IMR-90 (cell line): Measurements from ENCODE around the gene LRRC8B. TPM values are rescaled to one million over a fixed set of nuclear protein-coding genes. Genes with fewer than 3 reads are reported as not detected.

ENCODE experiments used
- ATAC-seq: fragments of 200-7000 bp; cut with Tn5 transposase; 2 replicates; pipeline ENCODE4 v1.9.1; 2020; ENCODE audit warnings: low read depth, mild to moderate bottlenecking, moderate library complexity
- BruUV-seq: library from RNA; stranded (reverse); fragments of 400-500 nt; replicated peaks from 2 replicates; lab custom pipeline; 2021; lab: Mats Ljungman, UMichigan
- CTCF ChIA-PET: fragments of 300-600 bp; formaldehyde crosslinking; extraction: SDS; loops from one replicate; lab custom pipeline; 2021; ENCODE audit warnings: antibody characterized with exemption; lab: Yijun Ruan, JAX
- POLR2A ChIA-PET: fragments of 300-600 bp; sonication (Branson Sonifier 250); formaldehyde crosslinking; loops from one replicate; lab custom pipeline; 2022; ENCODE audit warnings: antibody characterized with exemption; ENCODE audit not compliant: unreplicated experiment; lab: Charles Lee
- DNase-seq: peaks from one replicate; pipeline ENCODE4 v3.0.0; 2013
- H2AFZ ChIP-seq: replicated peaks from 2 replicates; pipeline ENCODE3; 2013; ENCODE audit warnings: low read length, mild to moderate bottlenecking; ENCODE audit not compliant: poor library complexity
- H2AK5ac ChIP-seq: 2 replicates; pipeline ENCODE4 v1.6.1; 2013; ENCODE audit warnings: low read depth, low read length, inconsistent platforms
- H2AK9ac ChIP-seq: replicated peaks from 2 replicates; pipeline ENCODE3; 2013; ENCODE audit warnings: mild to moderate bottlenecking, low read depth, low read length, moderate library complexity; ENCODE audit not compliant: poor library complexity
- H2BK120ac ChIP-seq: 2 replicates; pipeline ENCODE4 v1.6.1; 2013; ENCODE audit warnings: low read depth, low read length, inconsistent platforms
- H2BK15ac ChIP-seq: 3 replicates; pipeline ENCODE4 v1.6.1; 2013; ENCODE audit warnings: low read depth, low read length, inconsistent platforms
- H2BK20ac ChIP-seq: 2 replicates; pipeline ENCODE4 v1.6.1; 2013; ENCODE audit warnings: low read depth, mild to moderate bottlenecking, inconsistent platforms, low read length, moderate library complexity
- H2BK5ac ChIP-seq: 2 replicates; pipeline ENCODE4 v1.6.1; 2013; ENCODE audit warnings: mild to moderate bottlenecking, low read depth, low read length, inconsistent platforms; ENCODE audit not compliant: poor library complexity, severe bottlenecking
- H3K14ac ChIP-seq: replicated peaks from 2 replicates; pipeline ENCODE4 v1.6.1; 2013; ENCODE audit warnings: low read depth, low read length, inconsistent platforms
- H3K18ac ChIP-seq: 2 replicates; pipeline ENCODE4 v1.6.1; 2013; ENCODE audit warnings: low read depth, low read length, control low read depth
- H3K23ac ChIP-seq: 2 replicates; pipeline ENCODE4 v1.6.1; 2013; ENCODE audit warnings: low read depth, low read length, inconsistent platforms
- H3K27ac ChIP-seq: 2 replicates; pipeline ENCODE4 v1.5.1; 2013; ENCODE audit warnings: mild to moderate bottlenecking, control low read depth, low read length; ENCODE audit not compliant: insufficient read depth
- H3K27me3 ChIP-seq: 2 replicates; pipeline ENCODE4 v1.6.1; 2013; ENCODE audit warnings: low read length; ENCODE audit not compliant: control insufficient read depth, insufficient read depth
- H3K36me3 ChIP-seq: 2 replicates; pipeline ENCODE4 v1.6.1; 2013; ENCODE audit warnings: low read length, mixed read lengths; ENCODE audit not compliant: control insufficient read depth, insufficient read depth
- H3K4ac ChIP-seq: 2 replicates; pipeline ENCODE4 v1.6.1; 2013; ENCODE audit warnings: low read depth, low read length, inconsistent platforms
- H3K4me1 ChIP-seq: 2 replicates; pipeline ENCODE4 v1.6.1; 2013; ENCODE audit warnings: low read length, mixed read lengths; ENCODE audit not compliant: control insufficient read depth, insufficient read depth
- H3K4me2 ChIP-seq: 2 replicates; pipeline ENCODE4 v1.6.1; 2013; ENCODE audit warnings: low read depth, mild to moderate bottlenecking, control low read depth, low read length, moderate library complexity
- H3K4me3 ChIP-seq: 2 replicates; pipeline ENCODE4 v1.5.1; 2013; ENCODE audit warnings: low read depth, mild to moderate bottlenecking, control low read depth, low read length, moderate library complexity; ENCODE audit not compliant: insufficient read depth
- H3K56ac ChIP-seq: 2 replicates; pipeline ENCODE4 v1.6.1; 2013; ENCODE audit warnings: low read length, inconsistent platforms; ENCODE audit not compliant: insufficient read depth; ENCODE audit errors: extremely low read depth
- H3K79me1 ChIP-seq, 2 experiments: 2 replicates each; pipeline ENCODE4 v1.6.1; 2013; ENCODE audit warnings: low read length in 2 of 2, inconsistent platforms in 1 of 2, low read depth in 1 of 2
- H3K9ac ChIP-seq: 2 replicates; pipeline ENCODE4 v1.6.1; 2013; ENCODE audit warnings: low read depth, low read length, control low read depth
- H3K9me1 ChIP-seq: 2 replicates; pipeline ENCODE4 v1.6.1; 2013; ENCODE audit warnings: low read length, inconsistent platforms; ENCODE audit not compliant: insufficient read depth
- H3K9me3 ChIP-seq: 2 replicates; pipeline ENCODE4 v1.6.1; 2013; ENCODE audit warnings: low read length; ENCODE audit not compliant: control insufficient read depth, insufficient read depth
- H4K20me1 ChIP-seq: 2 replicates; pipeline ENCODE4 v1.6.1; 2013; ENCODE audit warnings: low read length, inconsistent platforms; ENCODE audit not compliant: insufficient read depth
- H4K5ac ChIP-seq: 2 replicates; pipeline ENCODE4 v1.6.1; 2013; ENCODE audit warnings: mild to moderate bottlenecking, low read depth, low read length, control low read depth
- H4K8ac ChIP-seq, 2 experiments: 2 replicates each; pipeline ENCODE4 v1.6.1; 2013; ENCODE audit warnings: low read depth in 2 of 2, low read length in 2 of 2, control low read depth in 1 of 2, inconsistent platforms in 1 of 2
- H4K91ac ChIP-seq: 2 replicates; pipeline ENCODE4 v1.6.1; 2013; ENCODE audit warnings: low read depth, low read length, inconsistent platforms; ENCODE audit not compliant: insufficient read depth
- CEBPB ChIP-seq: IDR thresholded peaks from 2 replicates; pipeline ENCODE4 v1.6.1; 2012; ENCODE audit warnings: low read depth, low read length, improper control_type of control experiment
- CHD1 ChIP-seq: IDR thresholded peaks from 2 replicates; pipeline ENCODE4 v1.6.1; 2012; ENCODE audit warnings: low read depth, low read length, improper control_type of control experiment
- CTCF ChIP-seq: conservative IDR thresholded peaks from 2 replicates; pipeline ENCODE4 v1.5.1; 2012; ENCODE audit warnings: mild to moderate bottlenecking, low read depth, low read length, improper control_type of control experiment
- ELK1 ChIP-seq: fragments of 150-350 bp; IDR thresholded peaks from 2 replicates; pipeline ENCODE4 v1.6.1; 2016; ENCODE audit warnings: low read depth, mild to moderate bottlenecking, low read length, moderate library complexity, borderline replicate concordance
- NFE2L2 ChIP-seq: fragments of 150-350 bp; IDR thresholded peaks from 2 replicates; pipeline ENCODE4 v1.6.1; 2016; ENCODE audit warnings: low read depth, mild to moderate bottlenecking, low read length
- WGBS, 2 experiments: methylation state at CpG; one replicate each; pipeline versions ENCODE4 v1.1.5 to v1.1.7; 2013; ENCODE audit warnings: missing lambda C conversion rate in 2 of 2; ENCODE audit not compliant: insufficient read length in 1 of 2; ENCODE audit errors: extremely low coverage in 2 of 2; 5-methylcytosine and 5-hydroxymethylcytosine counted together
- dilution Hi-C: fragments of 300-500 bp; cut with HindIII; formaldehyde crosslinking; loops from one replicate; pipeline ENCODE4 v1.14.3; 2018; ENCODE audit warnings: low sequenced_read_pairs; ENCODE audit not compliant: unreplicated experiment
- in situ Hi-C: fragments of 300-500 bp; cut with MboI; formaldehyde crosslinking; loops from 3 replicates; pipeline ENCODE4 v1.14.3; 2019; ENCODE audit warnings: low sequenced_read_pairs, inconsistent platforms, mixed read lengths
- intact Hi-C: fragments of 100-400 bp; cut with micrococcal nuclease; formaldehyde crosslinking; loops from 2 replicates; pipeline ENCODE4 v1.10.0; 2022
- polyA plus RNA-seq, 3 experiments: library from polyadenylated mRNA; depleted of rRNA; stranded (reverse); fragments of >200 nt; gene quantifications; 2 replicates each; pipeline ENCODE4 v1.2.3, GENCODE V29; 2012; ENCODE audit warnings: low replicate concordance in 1 of 3
- total RNA-seq: library from RNA; depleted of rRNA; stranded (reverse); fragments of >200 nt; gene quantifications from 2 replicates; pipeline ENCODE4 v1.2.3, GENCODE V29; 2012

Gene LRRC8B
- total and polyA plus RNA-seq, 2 of the 4 experiments (the other 2 are of a cell fraction): 0.74 to 1.8 TPM

- in situ Hi-C loops (loop anchor here (5.0 to 10.0 kb wide), 2 partner anchors 124 to 361 kb away; partner anchors contain the start of gene ZNF326), intact Hi-C loops (loop anchor here (2.0 to 5.0 kb wide), 2 partner anchors 89 to 151 kb away; no protein-coding TSS in a partner anchor), dilution Hi-C loops (no loop called here)
- ATAC-seq (peak; percentile 60), DNase-seq (peak; percentile 48)
- Histone ChIP-seq H4K8ac (peak overlapping the region; percentile 45 to 89; a peak in 2 of 4 replicates), H3K9me1 (no peaks in the 10 kb centered on the region), H3K14ac (peak overlapping the region; percentile 85), H2BK120ac (peak overlapping the region; percentile 82), H3K56ac (peak overlapping the region; percentile 87), H4K91ac (peak overlapping the region; percentile 94), H3K4me3 (peak overlapping the region; percentile 96), H4K20me1 (no peaks in the 10 kb centered on the region), H3K9ac (peak overlapping the region; percentile 92), H3K18ac (peak overlapping the region; percentile 71), H2AK5ac (peak overlapping the region; percentile 95), H3K36me3 (no peaks in the 10 kb centered on the region), H3K9me3 (no peaks in the 10 kb centered on the region), H2BK20ac (peak overlapping the region; percentile 78; the same call in 1 of the 2 replicates), H3K4ac (peak overlapping the region; percentile 88), H4K5ac (peak overlapping the region; percentile 23; the same call in 1 of the 2 replicates), H3K79me1 (peaks cover 10 to 32% of the 10 kb centered on the region in 2 experiments), H2AFZ (peak overlapping the region; percentile 98), H3K27me3 (no peaks in the 10 kb centered on the region), H3K23ac (peak overlapping the region; percentile 94), H2BK15ac (peak overlapping the region; percentile 86; the same call in 2 of the 3 replicates), H3K4me1 (peaks cover 12% of the 10 kb centered on the region), H2BK5ac (peak overlapping the region; percentile 89), H3K27ac (peak overlapping the region; percentile 91), H2AK9ac (peak overlapping the region; percentile 86), H3K4me2 (peak overlapping the region; percentile 99)
- ChIA-PET POLR2A (interaction anchor here (0.7 kb wide), 1 partner anchor 129 kb away, joined by 4 read pairs; no protein-coding TSS in a partner anchor), CTCF (interaction anchor here (0.8 to 4.2 kb wide), 3 partner anchors 11 to 131 kb away, joined by 3 to 35 read pairs (median 4); no protein-coding TSS in a partner anchor)
- no TSS peak for BruUV-seq
- TF ChIP-seq CEBPB: no peak
- 0 out of 2 replicates have a peak, but pooled peaks have one; percentile 40 for TF ChIP-seq CHD1
- no peak for TF ChIP-seq NFE2L2
- TF ChIP-seq CTCF: no peak
- no peak for TF ChIP-seq ELK1
- WGBS, 2 experiments: 0% methylated on average over 14 of the region's 57 CpGs; no CpG with 5 or more reads in 1 of the 2 experiments
Measured at GRCh38 chr1:89633248-89633799, 108.7 kb downstream of the LRRC8B start.
